Ishikawa (cell line): Measurements from ENCODE around the gene DLX4.

ENCODE experiments used
- CEBPB ChIP-seq: IDR thresholded peaks from 2 replicates; pipeline ENCODE4 v1.6.1; 2012
- CREB1 ChIP-seq: IDR thresholded peaks from 2 replicates; pipeline ENCODE4 v1.6.1; 2012; ENCODE audit warnings: low read depth
- EGR1 ChIP-seq: IDR thresholded peaks from 2 replicates; pipeline ENCODE4 v1.6.1; 2012
- EP300 ChIP-seq: IDR thresholded peaks from 2 replicates; pipeline ENCODE4 v1.6.1; 2012; ENCODE audit warnings: borderline replicate concordance
- MAX ChIP-seq: IDR thresholded peaks from 2 replicates; pipeline ENCODE4 v1.6.1; 2012
- NFIC ChIP-seq: IDR thresholded peaks from 2 replicates; pipeline ENCODE4 v1.6.1; 2012
- RAD21 ChIP-seq: IDR thresholded peaks from 2 replicates; pipeline ENCODE4 v1.6.1; 2012; ENCODE audit warnings: low read depth
- REST ChIP-seq: IDR thresholded peaks from 2 replicates; pipeline ENCODE4 v1.6.1; 2012; ENCODE audit warnings: low read depth, mild to moderate bottlenecking
- TAF1 ChIP-seq: IDR thresholded peaks from 2 replicates; pipeline ENCODE4 v1.6.1; 2012; ENCODE audit warnings: low read depth, mild to moderate bottlenecking
- TCF12 ChIP-seq: IDR thresholded peaks from 2 replicates; pipeline ENCODE4 v1.6.1; 2012; ENCODE audit warnings: low read depth
- YY1 ChIP-seq: IDR thresholded peaks from 2 replicates; pipeline ENCODE4 v1.6.1; 2012; ENCODE audit warnings: low read depth
- ZBTB7A ChIP-seq: IDR thresholded peaks from 2 replicates; pipeline ENCODE4 v1.6.1; 2012; ENCODE audit warnings: low read depth

- TF ChIP-seq REST = no peak
- TF ChIP-seq CEBPB = no peak
- no peak for TF ChIP-seq EP300
- no peak for TF ChIP-seq NFIC
- no peak for TF ChIP-seq RAD21
- TF ChIP-seq YY1 = no peak
- no peak for TF ChIP-seq TAF1
- TF ChIP-seq ZBTB7A = no peak
- TF ChIP-seq TCF12 = no peak
- no peak for TF ChIP-seq MAX
- TF ChIP-seq EGR1 = no peak
- no peak for TF ChIP-seq CREB1
These were observed 18.2 kb downstream of the DLX4 start for GRCh38 chr17:49987290-49987585.
